ENCODE results near the gene ARSI. TPM values are rescaled to one million over a fixed set of nuclear protein-coding genes. Genes with fewer than 3 reads are reported as not detected.

Gene ARSI
- total RNA-seq, 1 donor from 2014 or later, result 1.7 TPM

GRCh38 chr5:150327139-150327538 lies 24.4 kb upstream of the ARSI start:
- DNase-seq (ENCODE audit: low read depth), result no peak

GRCh38 chr5:150326707-150327106 lies 24.0 kb upstream of the ARSI start:
- DNase-seq (ENCODE audit: low read depth), result no peak

GRCh38 chr5:150325426-150325825 lies 22.7 kb upstream of the ARSI start:
- no peak for DNase-seq (ENCODE audit: low read depth)

GRCh38 chr5:150323819-150324218 lies 21.1 kb upstream of the ARSI start:
- no peak for DNase-seq (ENCODE audit: low read depth)

GRCh38 chr5:150323092-150323491 lies 20.4 kb upstream of the ARSI start:
- no peak for DNase-seq (ENCODE audit: low read depth)

- DNase-seq (ENCODE audit: low read depth), result no peak
These were observed 19.5 kb upstream of the ARSI start for GRCh38 chr5:150322202-150322601.

GRCh38 chr5:150321784-150322183 lies 19.1 kb upstream of the ARSI start:
- no peak for DNase-seq (ENCODE audit: low read depth)

GRCh38 chr5:150321211-150321610 lies 18.5 kb upstream of the ARSI start:
- no peak for DNase-seq (ENCODE audit: low read depth)

- DNase-seq (ENCODE audit: low read depth), result peak; percentile 79
These were observed 17.4 kb upstream of the ARSI start for GRCh38 chr5:150320044-150320613.

GRCh38 chr5:150319484-150319790 lies 16.7 kb upstream of the ARSI start:
- DNase-seq (ENCODE audit: low read depth), result no peak

- no peak for DNase-seq (ENCODE audit: low read depth)
These were observed 16.1 kb upstream of the ARSI start for GRCh38 chr5:150318613-150319483.

GRCh38 chr5:150317048-150318003 lies 14.6 kb upstream of the ARSI start:
- peak; percentile 86 for DNase-seq (ENCODE audit: low read depth)

GRCh38 chr5:150316320-150316719 lies 13.6 kb upstream of the ARSI start:
- DNase-seq (ENCODE audit: low read depth), result no peak

- DNase-seq (ENCODE audit: low read depth), result no peak
These were observed 12.5 kb upstream of the ARSI start for GRCh38 chr5:150315245-150315644.

- peak; percentile 53 for DNase-seq (ENCODE audit: low read depth)
These were observed 11.4 kb upstream of the ARSI start for GRCh38 chr5:150313921-150314716.

- DNase-seq (ENCODE audit: low read depth), result no peak
These were observed 10.8 kb upstream of the ARSI start for GRCh38 chr5:150313501-150313900.

GRCh38 chr5:150312518-150312917 lies 9.8 kb upstream of the ARSI start:
- DNase-seq (ENCODE audit: low read depth), result no peak

GRCh38 chr5:150311015-150311692 lies 8.4 kb upstream of the ARSI start:
- DNase-seq (ENCODE audit: low read depth), result no peak

GRCh38 chr5:150310246-150310645 lies 7.5 kb upstream of the ARSI start:
- DNase-seq (ENCODE audit: low read depth), result no peak

- no peak for DNase-seq (ENCODE audit: low read depth)
These were observed 7.2 kb upstream of the ARSI start for GRCh38 chr5:150309886-150310239.
